CD4-positive, alpha-beta memory T cell (primary cell): ENCODE results near the gene RABL6. TPM values are rescaled to one million over a fixed set of nuclear protein-coding genes. Genes with fewer than 3 reads are reported as not detected.
"Not testable (repeated sequence)": the region's sequence is repeated elsewhere in the genome, so short reads cannot be mapped to it uniquely, and the experiment has no call there.

ENCODE experiments used
- CTCF ChIA-PET: fragments of 350-600 bp; sonication (Branson Sonifier 250); formaldehyde crosslinking; loops from one replicate; lab custom pipeline; 2021; ENCODE audit warnings: inconsistent platforms; ENCODE audit not compliant: partially characterized antibody; lab: Charles Lee
- POLR2A ChIA-PET: fragments of 350-600 bp; sonication (Branson Sonifier 250); formaldehyde crosslinking; loops from one replicate; lab custom pipeline; 2021; ENCODE audit not compliant: partially characterized antibody; lab: Charles Lee
- DNase-seq, 5 donors: peaks; one replicate each; pipeline versions ENCODE4 v3.0.0 to v3.0.0-alpha.2; 2020 to 2022; ENCODE audit warnings: mixed read lengths in 1 of 5
- H3K27ac ChIP-seq: one replicate; pipeline ENCODE4 v1.7.0; 2013; ENCODE audit warnings: low read depth, low read length
- H3K27me3 ChIP-seq: 2 replicates; pipeline ENCODE4 v1.7.0; 2013; ENCODE audit warnings: mild to moderate bottlenecking, low read length, moderate library complexity; ENCODE audit not compliant: insufficient read depth
- H3K36me3 ChIP-seq: 2 replicates; pipeline ENCODE4 v1.7.0; 2013; ENCODE audit warnings: mild to moderate bottlenecking, low read length, moderate library complexity; ENCODE audit not compliant: insufficient read depth
- H3K4me1 ChIP-seq: 2 replicates; pipeline ENCODE4 v1.7.0; 2013; ENCODE audit warnings: mild to moderate bottlenecking, low read length, moderate library complexity; ENCODE audit not compliant: insufficient read depth
- H3K4me3 ChIP-seq, 2 donors: one replicate each; pipeline ENCODE4 v1.7.0; 2013; ENCODE audit warnings: low read length in 2 of 2, mild to moderate bottlenecking in 1 of 2
- H3K9me3 ChIP-seq, 2 donors: one replicate each; pipeline ENCODE4 v1.7.0; 2013; ENCODE audit warnings: low read length in 2 of 2, control low read depth in 1 of 2; ENCODE audit not compliant: control insufficient read depth in 1 of 2
- H3K27ac Mint-ChIP-seq, 7 donors: one replicate each; pipeline ENCODE4 v1.8.0; 2020 to 2021; ENCODE audit warnings: mixed read lengths in 7 of 7, mild to moderate bottlenecking in 6 of 7, inconsistent platforms in 3 of 7, moderate library complexity in 3 of 7
- H3K27me3 Mint-ChIP-seq, 2 donors: one replicate each; pipeline ENCODE4 v1.8.0; 2020 to 2021; ENCODE audit warnings: mixed read lengths in 2 of 2
- H3K36me3 Mint-ChIP-seq, 2 donors: one replicate each; pipeline ENCODE4 v1.8.0; 2020 to 2021; ENCODE audit warnings: mixed read lengths in 2 of 2, inconsistent platforms in 1 of 2, mild to moderate bottlenecking in 1 of 2
- H3K4me1 Mint-ChIP-seq, 4 donors: one replicate each; pipeline ENCODE4 v1.8.0; 2020 to 2021; ENCODE audit warnings: mixed read lengths in 4 of 4, mild to moderate bottlenecking in 1 of 4
- H3K4me3 Mint-ChIP-seq, 8 donors: one replicate each; pipeline ENCODE4 v1.8.0; 2020 to 2021; ENCODE audit warnings: mixed read lengths in 8 of 8, mild to moderate bottlenecking in 7 of 8, moderate library complexity in 6 of 8, inconsistent platforms in 3 of 8
- H3K9me3 Mint-ChIP-seq, 8 donors: one replicate each; pipeline ENCODE4 v1.8.0; 2020 to 2021; ENCODE audit warnings: mixed read lengths in 8 of 8, mild to moderate bottlenecking in 5 of 8, inconsistent platforms in 3 of 8, moderate library complexity in 1 of 8
- intact Hi-C: fragments of 100-400 bp; cut with micrococcal nuclease; formaldehyde crosslinking; loops from one replicate; pipeline ENCODE4 v1.15.1; 2023
- polyA plus RNA-seq, 2 donors: library from polyadenylated mRNA; unstranded; fragments of 300-500 nt; fragmentation: Illumina TruSeq; gene quantifications; one replicate each; pipeline ENCODE4 v1.2.3, GENCODE V29; 2021
- total RNA-seq, 2 experiments: library from RNA; stranded (reverse); gene quantifications; one replicate each; pipeline ENCODE4 v1.2.3, GENCODE V29; 2021

The RABL6 gene
- total and polyA plus RNA-seq, 4 experiments from 2014 or later: 5.1 to 70.9 (median 41.6) TPM

- intact Hi-C loops: no loop called here
- CTCF ChIA-PET: interaction anchor here (0.7 kb wide), 1 partner anchor 618 kb away, joined by 3 read pairs; no protein-coding TSS in a partner anchor
- Histone ChIP-seq H3K4me3 (no peak overlapping the region), H3K4me1 (no peaks in the 10 kb centered on the region), H3K27ac (no peak overlapping the region), H3K9me3 (no peaks in the 10 kb centered on the region), H3K36me3 (peaks cover 18% of the 10 kb centered on the region), H3K27me3 (no peaks in the 10 kb centered on the region)
- no peaks in the 10 kb centered on the region for H3K9me3 Mint-ChIP-seq
- peaks cover 5 to 25% of the 10 kb centered on the region in 2 donors for H3K36me3 Mint-ChIP-seq
- no peaks in the 10 kb centered on the region for H3K4me1 Mint-ChIP-seq
- no peak overlapping the region for H3K4me3 Mint-ChIP-seq
- H3K27ac Mint-ChIP-seq: no peak overlapping the region
- POLR2A ChIA-PET: no interaction called here
- peak in 1 of 5 donors; percentile 11 for DNase-seq
- H3K27me3 Mint-ChIP-seq: no peaks in the 10 kb centered on the region
These were observed 24.8 kb downstream of the RABL6 start for GRCh38 chr9:136832581-136832980.

GRCh38 chr9:136833381-136834048 lies 25.8 kb downstream of the RABL6 start:
- H3K27me3 ChIP-seq, H3K4me3 Mint-ChIP-seq, H3K4me1 Mint-ChIP-seq, H3K4me1 ChIP-seq, H3K4me3 ChIP-seq, H3K27ac ChIP-seq, H3K9me3 Mint-ChIP-seq, H3K27ac Mint-ChIP-seq, intact Hi-C loops, H3K9me3 ChIP-seq, H3K27me3 Mint-ChIP-seq: not testable (repeated sequence)
- ChIA-PET POLR2A (interaction anchor here (0.7 kb wide), 1 partner anchor 194 kb away, joined by 3 read pairs; no protein-coding TSS in a partner anchor), CTCF (interaction anchor here (0.7 to 1.9 kb wide), 2 partner anchors 202 to 617 kb away, joined by 3 to 4 read pairs; no protein-coding TSS in a partner anchor)
- peaks cover 5 to 26% of the 10 kb centered on the region in 2 donors for H3K36me3 Mint-ChIP-seq
- peak in 1 of 5 donors; percentile 20 for DNase-seq
- peaks cover 18% of the 10 kb centered on the region for H3K36me3 ChIP-seq

GRCh38 chr9:136835162-136835931 lies 27.6 kb downstream of the RABL6 start:
- H3K4me3 ChIP-seq: no peak overlapping the region
- peaks cover 3% of the 10 kb centered on the region for H3K36me3 ChIP-seq
- CTCF ChIA-PET: interaction anchor here (1.0 to 1.9 kb wide), 2 partner anchors 9 to 200 kb away, joined by 3 to 4 read pairs; no protein-coding TSS in a partner anchor
- no peak overlapping the region for H3K27ac Mint-ChIP-seq
- no peak overlapping the region for H3K4me3 Mint-ChIP-seq
- H3K4me1 ChIP-seq: no peaks in the 10 kb centered on the region
- no peak overlapping the region for H3K27ac ChIP-seq
- no peak for DNase-seq
- H3K9me3 ChIP-seq: no peaks in the 10 kb centered on the region
- peaks cover 5 to 22% of the 10 kb centered on the region in 2 donors for H3K36me3 Mint-ChIP-seq
- POLR2A ChIA-PET: interaction anchor here (1.2 kb wide), 2 partner anchors 200 to 407 kb away, joined by 3 read pairs; no protein-coding TSS in a partner anchor
- no peaks in the 10 kb centered on the region for H3K27me3 ChIP-seq
- H3K4me1 Mint-ChIP-seq: peaks cover 0 to 4% (median 0%) of the 10 kb centered on the region in 4 donors
- no peaks in the 10 kb centered on the region for H3K9me3 Mint-ChIP-seq
- intact Hi-C loops: no loop called here
- no peaks in the 10 kb centered on the region for H3K27me3 Mint-ChIP-seq

- no peaks in the 10 kb centered on the region for H3K4me1 ChIP-seq
- Mint-ChIP-seq H3K27ac (no peak overlapping the region), H3K36me3 (peaks cover 5 to 18% of the 10 kb centered on the region in 2 donors), H3K4me1 (peaks cover 0 to 4% (median 0%) of the 10 kb centered on the region in 4 donors), H3K4me3 (no peak overlapping the region), H3K27me3 (no peaks in the 10 kb centered on the region), H3K9me3 (no peaks in the 10 kb centered on the region)
- no peak overlapping the region for H3K27ac ChIP-seq
- DNase-seq: peak in 1 of 5 donors; percentile 18
- ChIA-PET POLR2A (interaction anchor here (0.5 to 1.2 kb wide), 3 partner anchors 36 to 406 kb away, joined by 3 to 4 read pairs (median 3); no protein-coding TSS in a partner anchor), CTCF (no interaction called here)
- H3K36me3 ChIP-seq: peaks cover 3% of the 10 kb centered on the region
- intact Hi-C loops: no loop called here
- no peaks in the 10 kb centered on the region for H3K27me3 ChIP-seq
- H3K4me3 ChIP-seq: no peak overlapping the region
- H3K9me3 ChIP-seq: no peaks in the 10 kb centered on the region
These were observed 28.5 kb downstream of the RABL6 start for GRCh38 chr9:136835932-136836904.

GRCh38 chr9:136837146-136837855 lies 29.6 kb downstream of the RABL6 start:
- POLR2A ChIA-PET: no interaction called here
- no peaks in the 10 kb centered on the region for H3K9me3 ChIP-seq
- no peak overlapping the region for H3K4me3 Mint-ChIP-seq
- H3K4me1 ChIP-seq: peaks cover 6% of the 10 kb centered on the region
- intact Hi-C loops: no loop called here
- peaks cover 0 to under 1% of the 10 kb centered on the region in 2 donors for H3K27me3 Mint-ChIP-seq
- H3K9me3 Mint-ChIP-seq: no peaks in the 10 kb centered on the region
- H3K4me1 Mint-ChIP-seq: peaks cover 2 to 8% (median 5%) of the 10 kb centered on the region in 4 donors
- H3K27me3 ChIP-seq: no peaks in the 10 kb centered on the region
- H3K36me3 Mint-ChIP-seq: peaks cover 2 to 17% of the 10 kb centered on the region in 2 donors
- no peak overlapping the region for H3K27ac ChIP-seq
- peak in 1 of 5 donors; percentile 18 for DNase-seq
- CTCF ChIA-PET: no interaction called here
- H3K36me3 ChIP-seq: no peaks in the 10 kb centered on the region
- H3K27ac Mint-ChIP-seq: no peak overlapping the region
- no peak overlapping the region for H3K4me3 ChIP-seq

- H3K27me3 Mint-ChIP-seq, H3K27me3 ChIP-seq, H3K4me3 Mint-ChIP-seq, H3K36me3 ChIP-seq, H3K9me3 Mint-ChIP-seq, POLR2A ChIA-PET, H3K4me3 ChIP-seq, H3K4me1 ChIP-seq, intact Hi-C loops, CTCF ChIA-PET, DNase-seq, H3K27ac ChIP-seq, H3K9me3 ChIP-seq, H3K27ac Mint-ChIP-seq: not testable (repeated sequence)
- H3K4me1 Mint-ChIP-seq: peaks cover 2 to 11% (median 6%) of the 10 kb centered on the region in 4 donors
- H3K36me3 Mint-ChIP-seq: peaks cover 0 to 16% of the 10 kb centered on the region in 2 donors
These were observed 30.1 kb downstream of the RABL6 start for GRCh38 chr9:136837856-136838277.
